HEK293T (cell line): Measurements from ENCODE around the gene MYD88.

Experiments used
- ARNT ChIP-seq: fragments of 450-650 bp; IDR thresholded peaks from 2 replicates; pipeline ENCODE4 v1.6.1; 2017; ENCODE audit warnings: mild to moderate bottlenecking
- BHLHE40 ChIP-seq: fragments of 450-650 bp; IDR thresholded peaks from 2 replicates; pipeline ENCODE4 v1.6.1; 2016; ENCODE audit warnings: mild to moderate bottlenecking, moderate library complexity, borderline replicate concordance
- ELF4 ChIP-seq: fragments of 450-650 bp; IDR thresholded peaks from 2 replicates; pipeline ENCODE4 v1.6.1; 2017; ENCODE audit warnings: antibody characterized with exemption
- FOXK2 ChIP-seq: fragments of 450-650 bp; IDR thresholded peaks from 2 replicates; pipeline ENCODE4 v1.6.1; 2016; ENCODE audit warnings: mild to moderate bottlenecking
- FOXM1 ChIP-seq: fragments of 450-650 bp; IDR thresholded peaks from 2 replicates; pipeline ENCODE4 v1.6.1; 2017; ENCODE audit warnings: mild to moderate bottlenecking, borderline replicate concordance
- SP1 ChIP-seq: fragments of 450-650 bp; IDR thresholded peaks from 2 replicates; pipeline ENCODE4 v1.6.1; 2017
- SUZ12 ChIP-seq: fragments of 450-650 bp; IDR thresholded peaks from 2 replicates; pipeline ENCODE4 v1.6.1; 2016; ENCODE audit warnings: mild to moderate bottlenecking
- ZNF384 ChIP-seq: fragments of 450-650 bp; IDR thresholded peaks from 2 replicates; pipeline ENCODE4 v1.6.1; 2016

DNA sequence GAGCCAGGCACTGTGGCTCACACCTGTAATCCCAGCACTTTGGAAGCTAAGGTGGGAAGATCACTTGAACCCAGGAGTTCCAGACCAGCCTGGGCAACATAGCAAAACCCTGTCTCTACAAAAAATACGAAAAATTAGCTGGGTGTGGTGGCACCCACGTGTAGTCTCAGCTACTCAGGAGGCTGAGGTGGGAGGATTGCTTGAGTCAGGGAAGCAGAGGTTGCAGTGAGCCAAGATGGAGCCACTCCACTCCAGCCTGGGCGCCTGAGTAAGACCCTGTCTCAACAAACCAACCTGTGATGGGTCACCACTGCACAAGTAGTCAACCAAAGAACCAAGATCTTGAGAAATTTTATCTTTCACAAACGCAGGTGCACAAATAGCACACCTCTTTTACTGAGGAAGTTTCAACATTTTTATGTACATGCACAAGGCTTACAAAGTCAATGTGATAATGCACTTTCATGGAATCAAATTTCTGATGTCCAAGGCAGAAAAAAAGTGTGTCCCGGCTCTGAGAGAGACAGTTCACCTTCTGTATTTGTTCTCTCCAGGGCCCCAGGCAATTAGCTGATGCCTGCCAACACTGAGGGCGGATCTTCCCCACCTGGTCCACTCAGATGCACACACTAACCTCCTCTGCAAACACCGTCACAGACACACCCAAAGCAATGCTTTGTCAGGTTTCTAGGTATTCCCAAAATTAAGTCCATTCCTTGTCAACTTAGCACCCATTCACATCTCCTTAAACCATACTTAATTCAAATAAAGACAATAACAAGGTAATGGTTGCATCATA is 13.9 kb upstream of the MYD88 start:
- TF ChIP-seq FOXK2 = no peak
- no peak for TF ChIP-seq ELF4
- no peak for TF ChIP-seq FOXM1
- TF ChIP-seq BHLHE40 = no peak
- no peak for TF ChIP-seq SUZ12
- no peak for TF ChIP-seq SP1
- no peak for TF ChIP-seq ZNF384
- no peak for TF ChIP-seq ARNT
